ENCODE results near the gene NLK.

DNA sequence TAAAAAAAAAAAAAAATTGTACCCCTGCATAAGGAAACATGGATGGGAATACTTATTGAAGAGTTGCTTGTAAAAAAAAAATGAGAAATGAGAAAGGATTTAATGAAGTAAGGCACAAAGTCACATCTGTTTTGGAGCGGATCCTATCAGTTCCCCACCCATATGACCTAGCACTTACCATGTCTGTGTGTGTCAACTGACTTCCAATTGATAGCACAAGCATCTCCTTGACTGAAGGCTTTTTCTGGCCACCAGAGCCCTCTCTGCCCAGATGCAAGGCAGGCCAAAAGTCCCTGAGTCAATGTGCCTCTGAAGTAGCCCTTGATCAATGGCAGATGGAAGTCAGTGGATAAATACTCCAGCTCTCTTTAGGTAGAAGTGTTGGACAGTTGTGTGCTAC, 13.4 kb upstream of the NLK start:
- TF ChIP-seq, protein P1, sequence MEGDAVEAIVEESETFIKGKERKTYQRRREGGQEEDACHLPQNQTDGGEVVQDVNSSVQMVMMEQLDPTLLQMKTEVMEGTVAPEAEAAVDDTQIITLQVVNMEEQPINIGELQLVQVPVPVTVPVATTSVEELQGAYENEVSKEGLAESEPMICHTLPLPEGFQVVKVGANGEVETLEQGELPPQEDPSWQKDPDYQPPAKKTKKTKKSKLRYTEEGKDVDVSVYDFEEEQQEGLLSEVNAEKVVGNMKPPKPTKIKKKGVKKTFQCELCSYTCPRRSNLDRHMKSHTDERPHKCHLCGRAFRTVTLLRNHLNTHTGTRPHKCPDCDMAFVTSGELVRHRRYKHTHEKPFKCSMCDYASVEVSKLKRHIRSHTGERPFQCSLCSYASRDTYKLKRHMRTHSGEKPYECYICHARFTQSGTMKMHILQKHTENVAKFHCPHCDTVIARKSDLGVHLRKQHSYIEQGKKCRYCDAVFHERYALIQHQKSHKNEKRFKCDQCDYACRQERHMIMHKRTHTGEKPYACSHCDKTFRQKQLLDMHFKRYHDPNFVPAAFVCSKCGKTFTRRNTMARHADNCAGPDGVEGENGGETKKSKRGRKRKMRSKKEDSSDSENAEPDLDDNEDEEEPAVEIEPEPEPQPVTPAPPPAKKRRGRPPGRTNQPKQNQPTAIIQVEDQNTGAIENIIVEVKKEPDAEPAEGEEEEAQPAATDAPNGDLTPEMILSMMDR (conservative IDR thresholded peaks at IDR 0.05; ENCODE audit: low read depth, low read length), result no peak
- TF ChIP-seq EZH2 (IDR thresholded peaks at IDR 0.05; ENCODE audit: low read length, unreplicated experiment), result no peak
